VCaP (cell line): ENCODE data around the gene ULK1.

ENCODE experiments used
- H3K27ac ChIP-seq: fragments of 450-650 bp; 2 replicates; pipeline ENCODE4 v1.5.1; 2017
- CTCF ChIP-seq: fragments of 450-650 bp; conservative IDR thresholded peaks from 2 replicates; pipeline ENCODE4 v1.5.1; 2017; ENCODE audit warnings: mild to moderate bottlenecking, moderate library complexity

Gene ULK1

GRCh38 chr12:131863711-131864396, 30.6 kb upstream of the ULK1 start:
- no peak overlapping the region for H3K27ac ChIP-seq
- no peak for TF ChIP-seq CTCF

- no peak for TF ChIP-seq CTCF
- no peak overlapping the region for H3K27ac ChIP-seq
These were observed 30.0 kb upstream of the ULK1 start for GRCh38 chr12:131864469-131864868.

GRCh38 chr12:131865180-131865875, 29.1 kb upstream of the ULK1 start:
- no peak for TF ChIP-seq CTCF
- no peak overlapping the region for H3K27ac ChIP-seq

GRCh38 chr12:131867471-131867870, 27.0 kb upstream of the ULK1 start:
- TF ChIP-seq CTCF, result no peak
- H3K27ac ChIP-seq, result no peak overlapping the region

- H3K27ac ChIP-seq, result no peak overlapping the region
- TF ChIP-seq CTCF, result no peak
These were observed 26.3 kb upstream of the ULK1 start for GRCh38 chr12:131867891-131868675.

GRCh38 chr12:131869871-131870418, 24.5 kb upstream of the ULK1 start:
- TF ChIP-seq CTCF, result no peak
- H3K27ac ChIP-seq, result no peak overlapping the region

GRCh38 chr12:131871677-131872076, 22.7 kb upstream of the ULK1 start:
- peak overlapping the region; percentile 40; the same call in 1 of the 2 replicates for H3K27ac ChIP-seq

More at GRCh38 chr12:131871677-131872076, 22.7 kb upstream of the ULK1 start:
- no peak for TF ChIP-seq CTCF
